H1 (cell line): Measurements from ENCODE around the gene RNF182. TPM values are rescaled to one million over a fixed set of nuclear protein-coding genes. Genes with fewer than 3 reads are reported as not detected.

Source experiments
- CTCF ChIA-PET: fragments of 300-600 bp; sonication (Branson Sonifier 250); formaldehyde crosslinking; loops from one replicate; lab custom pipeline; 2021; ENCODE audit not compliant: partially characterized antibody; lab: Charles Lee
- POLR2A ChIA-PET: fragments of 300-600 bp; sonication (Branson Sonifier 250); formaldehyde crosslinking; loops from one replicate; lab custom pipeline; 2021; ENCODE audit warnings: inconsistent platforms; ENCODE audit not compliant: partially characterized antibody; lab: Charles Lee
- DNase-seq, 2 experiments: peaks; one replicate each; pipeline versions ENCODE4 v3.0.0 to v3.0.0-alpha.2; 2010 to 2022; ENCODE audit warnings: low spot score in 2 of 2, low read depth in 1 of 2, mixed read lengths in 1 of 2
- FAIRE-seq: peaks from 2 replicates; lab custom pipeline; 2011; peaks lifted over from hg19 to GRCh38; lab: Jason Lieb, UNC
- H2AFZ ChIP-seq: 2 replicates; pipeline ENCODE4 v1.8.1; 2012; ENCODE audit warnings: low read length, inconsistent platforms
- H2AK5ac ChIP-seq: 2 replicates; pipeline ENCODE4 v1.6.1; 2013; ENCODE audit warnings: low read depth, low read length
- H2BK120ac ChIP-seq: replicated peaks from 2 replicates; pipeline ENCODE3; 2013; ENCODE audit warnings: low read depth, low read length, inconsistent platforms
- H2BK12ac ChIP-seq: 2 replicates; pipeline ENCODE4 v1.6.1; 2013; ENCODE audit warnings: low read depth, low read length
- H2BK15ac ChIP-seq: 2 replicates; pipeline ENCODE4 v1.6.1; 2013; ENCODE audit warnings: low read length
- H2BK20ac ChIP-seq: 2 replicates; pipeline ENCODE4 v1.6.1; 2013; ENCODE audit warnings: low read length
- H2BK5ac ChIP-seq: 2 replicates; pipeline ENCODE4 v1.6.1; 2013; ENCODE audit warnings: low read depth, low read length
- H3K14ac ChIP-seq: 2 replicates; pipeline ENCODE4 v1.6.1; 2013; ENCODE audit warnings: inconsistent platforms; ENCODE audit not compliant: insufficient read length
- H3K18ac ChIP-seq: 2 replicates; pipeline ENCODE4 v1.6.1; 2013; ENCODE audit warnings: low read length; ENCODE audit errors: extremely low read depth
- H3K23ac ChIP-seq: 2 replicates; pipeline ENCODE4 v1.6.1; 2013; ENCODE audit warnings: inconsistent platforms; ENCODE audit not compliant: insufficient read length
- H3K23me2 ChIP-seq: 2 replicates; pipeline ENCODE4 v1.6.1; 2013; ENCODE audit warnings: low read depth, low read length
- H3K27ac ChIP-seq: 2 replicates; pipeline ENCODE4 v1.6.1; 2011; ENCODE audit warnings: low read depth, low read length, inconsistent platforms
- H3K27me3 ChIP-seq, 4 experiments: replicated peaks in 1 of 4; 1 replicate in 1 of 4; 2 replicates in 3 of 4; pipeline versions ENCODE4 v1.6.1 to v1.8.1; 2011 to 2013; ENCODE audit warnings: low read length in 3 of 4, mild to moderate bottlenecking in 3 of 4, inconsistent platforms in 2 of 4, mixed read lengths in 2 of 4, moderate library complexity in 1 of 4; ENCODE audit not compliant: control insufficient read depth in 3 of 4, insufficient read depth in 3 of 4; ENCODE audit errors: extremely low read depth in 1 of 4
- H3K36me3 ChIP-seq, 4 experiments: 2 replicates each; pipeline versions ENCODE4 v1.6.1 to v1.8.1; 2011 to 2013; ENCODE audit warnings: mild to moderate bottlenecking in 4 of 4, low read length in 3 of 4, moderate library complexity in 2 of 4, control low read depth in 1 of 4, inconsistent platforms in 1 of 4; ENCODE audit not compliant: insufficient read depth in 4 of 4, control insufficient read depth in 2 of 4
- H3K4ac ChIP-seq: replicated peaks from 2 replicates; pipeline ENCODE3; 2013; ENCODE audit warnings: low read length, low read depth, mixed read lengths, inconsistent platforms; ENCODE audit not compliant: insufficient read length
- H3K4me1 ChIP-seq, 4 experiments: replicated peaks in 1 of 4; 1 replicate in 1 of 4; 2 replicates in 3 of 4; pipeline versions ENCODE4 v1.6.1 to v1.8.1; 2011 to 2013; ENCODE audit warnings: low read length in 3 of 4, inconsistent platforms in 2 of 4, mixed read lengths in 1 of 4; ENCODE audit not compliant: insufficient read depth in 4 of 4, control insufficient read depth in 3 of 4
- H3K4me2 ChIP-seq, 2 experiments: 2 replicates each; pipeline versions ENCODE4 v1.6.1 to v1.8.1; 2011 to 2013; ENCODE audit warnings: low read depth in 2 of 2, low read length in 2 of 2, control low read depth in 1 of 2, inconsistent platforms in 1 of 2, mild to moderate bottlenecking in 1 of 2; ENCODE audit not compliant: insufficient read depth in 1 of 2
- H3K4me3 ChIP-seq, 4 experiments: fragments of 200-600, 300-600 bp in 1 of 4; sonication (generic), shearing (Covaris generic), sonication (Bioruptor Twin) in 1 of 4; 2 replicates each; pipeline versions ENCODE4 v1.5.1 to v1.8.1; 2011 to 2016; ENCODE audit warnings: low read length in 4 of 4, low read depth in 3 of 4, control low read depth in 2 of 4, inconsistent platforms in 2 of 4, mild to moderate bottlenecking in 2 of 4, mixed read lengths in 1 of 4, moderate library complexity in 1 of 4; ENCODE audit not compliant: insufficient read depth in 2 of 4; ENCODE audit errors: extremely low read depth in 1 of 4
- H3K56ac ChIP-seq: replicated peaks from 2 replicates; pipeline ENCODE3; 2013; ENCODE audit warnings: low read depth, mild to moderate bottlenecking, mixed read lengths, low read length, inconsistent platforms; ENCODE audit not compliant: insufficient read length
- H3K79me1 ChIP-seq: 2 replicates; pipeline ENCODE4 v1.6.1; 2013; ENCODE audit warnings: low read depth, low read length, control low read depth
- H3K79me2 ChIP-seq, 2 experiments: 2 replicates each; pipeline versions ENCODE4 v1.6.1 to v1.8.1; 2012 to 2013; ENCODE audit warnings: low read length in 2 of 2, mild to moderate bottlenecking in 2 of 2, inconsistent platforms in 1 of 2; ENCODE audit not compliant: insufficient read depth in 2 of 2, control insufficient read depth in 1 of 2
- H3K9ac ChIP-seq, 4 experiments: replicated peaks in 1 of 4; 1 replicate in 1 of 4; 2 replicates in 3 of 4; pipeline versions ENCODE4 v1.6.1 to v1.8.1; 2011 to 2013; ENCODE audit warnings: low read depth in 3 of 4, low read length in 3 of 4, control low read depth in 2 of 4, mild to moderate bottlenecking in 2 of 4, moderate library complexity in 2 of 4, inconsistent platforms in 1 of 4; ENCODE audit errors: extremely low read depth in 1 of 4
- H3K9me3 ChIP-seq, 2 experiments: 2 replicates each; pipeline versions ENCODE4 v1.6.1 to v1.8.1; 2012 to 2013; ENCODE audit warnings: mild to moderate bottlenecking in 2 of 2, moderate library complexity in 2 of 2, control low read depth in 1 of 2, inconsistent platforms in 1 of 2, low read depth in 1 of 2, low read length in 1 of 2, mixed read lengths in 1 of 2; ENCODE audit not compliant: insufficient read depth in 2 of 2
- H4K20me1 ChIP-seq, 2 experiments: replicated peaks in 1 of 2; 2 replicates each; pipeline versions ENCODE3 to v1.8.1; 2011 to 2013; ENCODE audit warnings: inconsistent platforms in 2 of 2, low read length in 2 of 2, mild to moderate bottlenecking in 1 of 2; ENCODE audit not compliant: insufficient read depth in 2 of 2, control insufficient read depth in 1 of 2
- H4K5ac ChIP-seq: 2 replicates; pipeline ENCODE4 v1.6.1; 2013; ENCODE audit warnings: low read length, low read depth, mixed read lengths, inconsistent platforms; ENCODE audit not compliant: insufficient read length
- H4K8ac ChIP-seq: 2 replicates; pipeline ENCODE4 v1.8.0; 2013; ENCODE audit warnings: mild to moderate bottlenecking, moderate library complexity, low read length, inconsistent platforms; ENCODE audit not compliant: insufficient read depth; ENCODE audit errors: extremely low read depth
- H4K91ac ChIP-seq: replicated peaks from 2 replicates; pipeline ENCODE3; 2013; ENCODE audit warnings: low read length, mixed read lengths, inconsistent platforms; ENCODE audit not compliant: insufficient read length
- CBX8 ChIP-seq: fragments of 300-800, 300-1000 bp; sonication (generic); IDR thresholded peaks from 2 replicates; pipeline ENCODE4 v1.7.1; 2016; ENCODE audit warnings: low read depth, low read length, borderline replicate concordance
- CTCF ChIP-seq, 3 experiments: IDR thresholded peaks; 1 replicate in 2 of 3; 2 replicates in 1 of 3; pipeline versions ENCODE4 v1.5.1 to v1.6.1; 2011; ENCODE audit warnings: low read length in 3 of 3, mild to moderate bottlenecking in 3 of 3, inconsistent platforms in 2 of 3, low read depth in 1 of 3, moderate library complexity in 1 of 3; ENCODE audit not compliant: insufficient read depth in 1 of 3; ENCODE audit errors: control extremely low read depth in 1 of 3
- TAF1 ChIP-seq: IDR thresholded peaks from 2 replicates; pipeline ENCODE4 v1.6.1; 2011; ENCODE audit warnings: mild to moderate bottlenecking, low read depth, low read length
- WGBS, 2 experiments: shearing (Covaris generic) in 1 of 2; methylation state at CpG; one replicate each; pipeline versions ENCODE4 v1.1.6 to v1.1.7; 2013 to 2015; ENCODE audit warnings: low lambda C conversion rate in 2 of 2, mixed read lengths in 2 of 2, inconsistent platforms in 1 of 2, low coverage in 1 of 2, missing lambda C conversion rate in 1 of 2; ENCODE audit not compliant: insufficient replicate concordance in 2 of 2, insufficient coverage in 1 of 2, insufficient read length in 1 of 2; ENCODE audit errors: extremely low coverage in 1 of 2, missing lambda C conversion rate in 1 of 2; 5-methylcytosine and 5-hydroxymethylcytosine counted together
- polyA plus RNA-seq, 7 experiments: library from polyadenylated mRNA; depleted of rRNA in 3 of 7; stranded (reverse) in 5 of 7; unstranded in 2 of 7; fragments of >200 nt in 5 of 7; fragments of 200-250 nt in 2 of 7; gene quantifications; 1 replicate in 5 of 7; 2 replicates in 1 of 7; 4 replicates in 1 of 7; pipeline versions ENCODE4 v1.2.1 to v1.2.3, GENCODE V29; 2011 to 2013; ENCODE audit warnings: missing spikeins in 2 of 7, mixed read lengths in 2 of 7
- total RNA-seq: library from RNA; stranded (reverse); fragmentation: NEBNext Ultra II Directional; extraction: Animal tissue kit (Norgen Biotek cat#: 25700); gene quantifications from 2 replicates; pipeline ENCODE4 v1.2.1, GENCODE V29; 2021

The RNF182 gene
- total and polyA plus RNA-seq, 2 of the 8 experiments (the other 6 are each of a cell fraction or from before 2014, with no cell fraction given): 6.2 to 10.7 TPM

GRCh38 chr6:13917141-13917540 is 7.6 kb upstream of the RNF182 start:
- TF ChIP-seq CTCF (IDR thresholded peaks at IDR 0.05; ENCODE audit: control extremely low read depth in 1 of 3, insufficient read depth in 1 of 3, low read depth in 1 of 3, low read length in 3 of 3): no peak
- no peak for TF ChIP-seq TAF1
- no peak for TF ChIP-seq CBX8
- Histone ChIP-seq H3K9me3 (no peaks in the 10 kb centered on the region), H2BK5ac (no peak overlapping the region), H3K23me2 (no peaks in the 10 kb centered on the region), H3K36me3 (no peaks in the 10 kb centered on the region), H4K8ac (no peak overlapping the region), H3K27me3 (no peaks in the 10 kb centered on the region), H4K91ac (no peak overlapping the region), H3K79me1 (no peaks in the 10 kb centered on the region), H3K4me1 (peaks cover 0 to 16% (median 4%) of the 10 kb centered on the region in 4 experiments; a peak in 2 of 7 replicates), H2BK20ac (no peak overlapping the region), H3K4me2 (no peak overlapping the region), H3K4me3 (no peak overlapping the region), H3K4ac (no peak overlapping the region), H3K27ac (no peak overlapping the region), H3K79me2 (no peaks in the 10 kb centered on the region), H2BK120ac (no peak overlapping the region), H4K5ac (no peak overlapping the region), H3K23ac (no peak overlapping the region), H3K18ac (no peak overlapping the region), H2BK12ac (0 out of 2 replicates have a peak overlapping the region, but pooled peaks have one; percentile 4), H4K20me1 (no peaks in the 10 kb centered on the region), H3K9ac (no peak overlapping the region), H3K56ac (no peak overlapping the region), H2BK15ac (no peak overlapping the region), H3K14ac (no peak overlapping the region), H2AK5ac (no peak overlapping the region), H2AFZ (no peak overlapping the region)
- DNase-seq (no peak), FAIRE-seq (no peak)
- ChIA-PET CTCF (interaction anchor here (0.6 to 1.4 kb wide), 6 partner anchors 55 to 186 kb away, joined by 3 to 6 read pairs (median 3); no protein-coding TSS in a partner anchor), POLR2A (no interaction called here)
- 85% methylated on average over 1 of the region's 1 CpG; no CpG with 5 or more reads in 1 of the 2 experiments for WGBS, 2 experiments
